HEK293 (cell line): ENCODE data around the gene SNCAIP.

Experiments used
- CTCF ChIA-PET: fragments of 350-600 bp; formaldehyde crosslinking; extraction: SDS; loops from one replicate; lab custom pipeline; 2021; ENCODE audit warnings: antibody characterized with exemption; lab: Yijun Ruan, JAX
- POLR2A ChIA-PET: fragments of 300-600 bp; formaldehyde crosslinking; extraction: SDS; loops from one replicate; lab custom pipeline; 2020; ENCODE audit warnings: antibody characterized with exemption, inconsistent platforms; lab: Yijun Ruan, JAX
- H3K27ac ChIP-seq: fragments of 200-500 bp; sonication (Bioruptor generic); 2 replicates; pipeline ENCODE4 v1.5.1; 2014; ENCODE audit warnings: low read depth, low read length, control low read depth, inconsistent platforms; ENCODE audit errors: extremely low read depth
- H3K36me3 ChIP-seq, 2 experiments: fragments of 200-500 bp in 1 of 2; sonication (Bioruptor generic) in 1 of 2; 1 replicate in 1 of 2; 2 replicates in 1 of 2; pipeline ENCODE4 v1.5.1; 2014 to 2017; ENCODE audit warnings: inconsistent platforms in 2 of 2, low read length in 2 of 2; ENCODE audit not compliant: control insufficient read depth in 2 of 2, insufficient read depth in 1 of 2
- H3K4me1 ChIP-seq: fragments of 200-500 bp; sonication (Bioruptor generic); 2 replicates; pipeline ENCODE4 v1.5.1; 2014; ENCODE audit warnings: mild to moderate bottlenecking, low read length, inconsistent platforms; ENCODE audit not compliant: control insufficient read depth, insufficient read depth
- H3K4me3 ChIP-seq: 2 replicates; pipeline ENCODE4 v1.5.1; 2011; ENCODE audit warnings: low read depth, mild to moderate bottlenecking, control low read depth, low read length, moderate library complexity
- H3K9me3 ChIP-seq: fragments of 200-500 bp; sonication (Bioruptor generic); 2 replicates; pipeline ENCODE4 v1.5.1; 2014; ENCODE audit warnings: low read depth, low read length, inconsistent platforms; ENCODE audit not compliant: control insufficient read depth, insufficient read depth
- HOXC10 ChIP-seq: sonication (generic); formaldehyde crosslinking; IDR thresholded peaks from 2 replicates; pipeline ENCODE4 v1.8.1; 2023; ENCODE audit warnings: mild to moderate bottlenecking, missing genetic modification reagents
- HOXD13 ChIP-seq: sonication (generic); formaldehyde crosslinking; IDR thresholded peaks from 2 replicates; pipeline ENCODE4 v1.8.0; 2022; ENCODE audit warnings: missing genetic modification reagents, borderline replicate concordance
- KLF16 ChIP-seq: fragments of 450-650 bp; formaldehyde crosslinking; IDR thresholded peaks from 2 replicates; pipeline ENCODE4 v1.5.1; 2017; ENCODE audit warnings: missing biosample characterization, missing genetic modification characterization
- MYNN ChIP-seq: fragments of 450-650 bp; formaldehyde crosslinking; IDR thresholded peaks from 2 replicates; pipeline ENCODE4 v1.5.1; 2016; ENCODE audit warnings: missing biosample characterization, missing genetic modification characterization, borderline replicate concordance
- REPIN1 ChIP-seq: fragments of 450-650 bp; formaldehyde crosslinking; IDR thresholded peaks from 2 replicates; pipeline ENCODE4 v1.5.1; 2017; ENCODE audit warnings: missing biosample characterization, missing genetic modification characterization, low read depth
- REST ChIP-seq: fragments of 450-650 bp; formaldehyde crosslinking; IDR thresholded peaks from 2 replicates; pipeline ENCODE4 v1.5.1; 2016; ENCODE audit warnings: missing biosample characterization, missing genetic modification characterization
- SCRT2 ChIP-seq: fragments of 450-650 bp; formaldehyde crosslinking; IDR thresholded peaks from 2 replicates; pipeline ENCODE4 v1.5.1; 2016; ENCODE audit warnings: missing biosample characterization, missing genetic modification characterization
- TCF7L2 ChIP-seq: IDR thresholded peaks from 2 replicates; pipeline ENCODE4 v1.6.1; 2011; ENCODE audit warnings: low read depth, mild to moderate bottlenecking, inconsistent platforms, low read length, moderate library complexity, borderline replicate concordance
- WT1 ChIP-seq: fragments of 450-650 bp; formaldehyde crosslinking; IDR thresholded peaks from 2 replicates; pipeline ENCODE4 v1.5.1; 2016; ENCODE audit warnings: missing biosample characterization, missing genetic modification characterization
- ZFP69B ChIP-seq: fragments of 450-650 bp; formaldehyde crosslinking; IDR thresholded peaks from 2 replicates; pipeline ENCODE4 v1.5.1; 2016; ENCODE audit warnings: missing biosample characterization, missing genetic modification characterization
- ZNF10 ChIP-seq: fragments of 450-650 bp; formaldehyde crosslinking; IDR thresholded peaks from 2 replicates; pipeline ENCODE4 v1.5.1; 2017; ENCODE audit warnings: missing biosample characterization, missing genetic modification characterization
- ZNF112 ChIP-seq: fragments of 450-650 bp; formaldehyde crosslinking; IDR thresholded peaks from 2 replicates; pipeline ENCODE4 v1.5.0; 2017; ENCODE audit warnings: missing biosample characterization, missing genetic modification characterization
- ZNF266 ChIP-seq: fragments of 450-650 bp; formaldehyde crosslinking; IDR thresholded peaks from 2 replicates; pipeline ENCODE4 v1.5.1; 2016; ENCODE audit warnings: missing biosample characterization, missing genetic modification characterization, low read depth
- ZNF510 ChIP-seq: fragments of 450-650 bp; formaldehyde crosslinking; IDR thresholded peaks from 2 replicates; pipeline ENCODE4 v1.5.1; 2018; ENCODE audit warnings: mild to moderate bottlenecking, missing genetic modification characterization, missing biosample characterization; ENCODE audit not compliant: insufficient replicate concordance
- ZNF677 ChIP-seq: fragments of 450-650 bp; IDR thresholded peaks from 2 replicates; pipeline ENCODE4 v1.5.0; 2018; ENCODE audit warnings: missing biosample characterization, mild to moderate bottlenecking, missing genetic modification characterization, moderate library complexity
- ZNF837 ChIP-seq: fragments of 450-650 bp; formaldehyde crosslinking; IDR thresholded peaks from 2 replicates; pipeline ENCODE4 v1.5.1; 2016; ENCODE audit warnings: missing biosample characterization, missing genetic modification characterization
- ZSCAN4 ChIP-seq: fragments of 450-650 bp; formaldehyde crosslinking; IDR thresholded peaks from 2 replicates; pipeline ENCODE4 v1.5.1; 2017; ENCODE audit warnings: missing biosample characterization, missing genetic modification characterization
- TF ChIP-seq, protein P1 (sequence below): fragments of 450-650 bp; formaldehyde crosslinking; IDR thresholded peaks from 2 replicates; pipeline ENCODE4 v1.5.1; 2016; ENCODE audit warnings: missing biosample characterization, missing genetic modification characterization
- TF ChIP-seq, protein P2 (sequence below): fragments of 450-650 bp; formaldehyde crosslinking; IDR thresholded peaks from 2 replicates; pipeline ENCODE4 v1.5.1; 2016; ENCODE audit warnings: missing biosample characterization, missing genetic modification characterization

SNCAIP gene

GRCh38 chr5:122470365-122470764 is 158.3 kb downstream of the SNCAIP start (continued):
- TF ChIP-seq ZNF266 (no peak), ZNF837 (no peak), TCF7L2 (no peak)

DNA sequence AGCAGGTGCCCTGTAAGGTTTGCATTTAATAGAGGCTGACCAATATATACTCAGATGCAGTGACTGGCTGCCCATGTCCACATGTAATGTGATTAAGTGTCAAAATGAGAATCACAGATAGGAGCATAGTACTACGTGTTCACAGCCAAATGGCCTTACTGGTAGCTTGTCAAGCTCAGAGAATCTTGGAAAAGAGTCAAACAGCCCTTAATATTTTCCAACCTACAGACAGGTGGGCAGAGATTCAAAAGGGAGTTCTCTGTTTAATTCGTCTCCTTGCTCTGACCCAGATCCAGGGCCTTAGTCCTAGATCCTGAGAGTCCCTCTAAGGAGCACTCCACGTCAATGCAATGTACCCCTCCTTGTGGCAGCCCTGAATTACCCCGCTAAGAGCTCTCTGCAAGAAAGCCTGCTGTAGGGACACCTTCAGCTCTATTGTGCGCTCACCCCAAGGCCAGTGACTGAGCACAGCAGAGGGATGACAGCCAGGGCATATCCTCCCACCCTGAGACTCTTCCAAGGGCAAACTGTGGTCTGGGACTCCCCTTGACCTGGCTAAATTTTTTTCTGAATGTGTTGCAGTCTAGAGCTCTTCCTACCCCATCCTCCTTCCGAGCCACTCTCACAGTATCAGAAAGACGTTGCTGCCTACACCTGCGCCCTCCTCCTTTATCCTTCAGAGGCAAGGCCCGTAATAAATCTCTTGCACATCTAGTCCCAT is 159.2 kb downstream of the SNCAIP start:
- TF ChIP-seq ZNF677 (tag by site-specific recombination): no peak
- no peak for TF ChIP-seq ZNF10 (tag by site-specific recombination)
- TF ChIP-seq REPIN1 (tag by site-specific recombination): no peak
- no peak for TF ChIP-seq ZSCAN4 (tag by site-specific recombination)
- no peak for TF ChIP-seq REST
- TF ChIP-seq ZFP69B (tag by site-specific recombination): no peak
- POLR2A ChIA-PET: no interaction called here

GRCh38 chr5:122471752-122472061 is 159.7 kb downstream of the SNCAIP start:
- H3K27ac ChIP-seq: no peak overlapping the region
- no peak overlapping the region for H3K4me3 ChIP-seq
- TF ChIP-seq, protein P1, sequence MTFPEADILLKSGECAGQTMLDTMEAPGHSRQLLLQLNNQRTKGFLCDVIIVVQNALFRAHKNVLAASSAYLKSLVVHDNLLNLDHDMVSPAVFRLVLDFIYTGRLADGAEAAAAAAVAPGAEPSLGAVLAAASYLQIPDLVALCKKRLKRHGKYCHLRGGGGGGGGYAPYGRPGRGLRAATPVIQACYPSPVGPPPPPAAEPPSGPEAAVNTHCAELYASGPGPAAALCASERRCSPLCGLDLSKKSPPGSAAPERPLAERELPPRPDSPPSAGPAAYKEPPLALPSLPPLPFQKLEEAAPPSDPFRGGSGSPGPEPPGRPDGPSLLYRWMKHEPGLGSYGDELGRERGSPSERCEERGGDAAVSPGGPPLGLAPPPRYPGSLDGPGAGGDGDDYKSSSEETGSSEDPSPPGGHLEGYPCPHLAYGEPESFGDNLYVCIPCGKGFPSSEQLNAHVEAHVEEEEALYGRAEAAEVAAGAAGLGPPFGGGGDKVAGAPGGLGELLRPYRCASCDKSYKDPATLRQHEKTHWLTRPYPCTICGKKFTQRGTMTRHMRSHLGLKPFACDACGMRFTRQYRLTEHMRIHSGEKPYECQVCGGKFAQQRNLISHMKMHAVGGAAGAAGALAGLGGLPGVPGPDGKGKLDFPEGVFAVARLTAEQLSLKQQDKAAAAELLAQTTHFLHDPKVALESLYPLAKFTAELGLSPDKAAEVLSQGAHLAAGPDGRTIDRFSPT: no peak
- TF ChIP-seq, protein P2, sequence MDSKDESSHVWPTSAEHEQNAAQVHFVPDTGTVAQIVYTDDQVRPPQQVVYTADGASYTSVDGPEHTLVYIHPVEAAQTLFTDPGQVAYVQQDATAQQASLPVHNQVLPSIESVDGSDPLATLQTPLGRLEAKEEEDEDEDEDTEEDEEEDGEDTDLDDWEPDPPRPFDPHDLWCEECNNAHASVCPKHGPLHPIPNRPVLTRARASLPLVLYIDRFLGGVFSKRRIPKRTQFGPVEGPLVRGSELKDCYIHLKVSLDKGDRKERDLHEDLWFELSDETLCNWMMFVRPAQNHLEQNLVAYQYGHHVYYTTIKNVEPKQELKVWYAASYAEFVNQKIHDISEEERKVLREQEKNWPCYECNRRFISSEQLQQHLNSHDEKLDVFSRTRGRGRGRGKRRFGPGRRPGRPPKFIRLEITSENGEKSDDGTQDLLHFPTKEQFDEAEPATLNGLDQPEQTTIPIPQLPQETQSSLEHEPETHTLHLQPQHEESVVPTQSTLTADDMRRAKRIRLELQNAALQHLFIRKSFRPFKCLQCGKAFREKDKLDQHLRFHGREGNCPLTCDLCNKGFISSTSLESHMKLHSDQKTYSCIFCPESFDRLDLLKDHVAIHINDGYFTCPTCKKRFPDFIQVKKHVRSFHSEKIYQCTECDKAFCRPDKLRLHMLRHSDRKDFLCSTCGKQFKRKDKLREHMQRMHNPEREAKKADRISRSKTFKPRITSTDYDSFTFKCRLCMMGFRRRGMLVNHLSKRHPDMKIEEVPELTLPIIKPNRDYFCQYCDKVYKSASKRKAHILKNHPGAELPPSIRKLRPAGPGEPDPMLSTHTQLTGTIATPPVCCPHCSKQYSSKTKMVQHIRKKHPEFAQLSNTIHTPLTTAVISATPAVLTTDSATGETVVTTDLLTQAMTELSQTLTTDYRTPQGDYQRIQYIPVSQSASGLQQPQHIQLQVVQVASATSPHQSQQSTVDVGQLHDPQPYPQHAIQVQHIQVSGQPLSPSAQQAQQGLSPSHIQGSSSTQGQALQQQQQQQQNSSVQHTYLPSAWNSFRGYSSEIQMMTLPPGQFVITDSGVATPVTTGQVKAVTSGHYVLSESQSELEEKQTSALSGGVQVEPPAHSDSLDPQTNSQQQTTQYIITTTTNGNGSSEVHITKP (tag by site-specific recombination): no peak
- no peak for TF ChIP-seq MYNN (tag by site-specific recombination)
- TF ChIP-seq ZNF510: no peak
- no peak for TF ChIP-seq SCRT2 (tag by site-specific recombination)
- no peak for TF ChIP-seq ZNF112
- TF ChIP-seq HOXD13 (CRISPR knock-in tag): no peak
- TF ChIP-seq WT1 (tag by site-specific recombination): no peak
- TF ChIP-seq HOXC10 (CRISPR knock-in tag): no peak
- TF ChIP-seq KLF16 (tag by site-specific recombination): no peak
- H3K9me3 ChIP-seq: no peaks in the 10 kb centered on the region
- H3K36me3 ChIP-seq: no peaks in the 10 kb centered on the region
- H3K4me1 ChIP-seq: no peaks in the 10 kb centered on the region
- ChIA-PET CTCF (no interaction called here), POLR2A (no interaction called here)

More for the DNA sequence above, 159.2 kb downstream of the SNCAIP start:
- Histone ChIP-seq H3K36me3 (no peaks in the 10 kb centered on the region), H3K4me1 (peaks cover under 1% of the 10 kb centered on the region; the same call in 1 of the 2 replicates), H3K4me3 (no peak overlapping the region), H3K9me3 (no peaks in the 10 kb centered on the region), H3K27ac (no peak overlapping the region)
- CTCF ChIA-PET: interaction anchor here (0.7 kb wide), 1 partner anchor 401 kb away, joined by 4 read pairs; no protein-coding TSS in a partner anchor
